Stomach (tissue), 19 donors: Measurements from ENCODE around the gene NEO1. TPM values are rescaled to one million over a fixed set of nuclear protein-coding genes. Genes with fewer than 3 reads are reported as not detected.

Experiments used
- DNase-seq, 2 donors: peaks; one replicate each; pipeline versions ENCODE4 v3.0.0 to v3.0.0-alpha.2; 2013 to 2019
- H3K27ac ChIP-seq, 5 donors: fragments of 200-600 bp in 4 of 5; sonication (generic) in 4 of 5; one replicate each; pipeline ENCODE4 v1.5.1; 2013 to 2019; ENCODE audit warnings: mild to moderate bottlenecking in 1 of 5, moderate library complexity in 1 of 5
- H3K27me3 ChIP-seq, 3 donors: fragments of 200-600 bp; sonication (generic); one replicate each; pipeline ENCODE4 v1.5.1; 2017 to 2019; ENCODE audit warnings: mixed run types in 1 of 3
- H3K36me3 ChIP-seq, 4 donors: fragments of 200-600 bp; sonication (generic); 1 replicate in 3 of 4; 2 replicates in 1 of 4; pipeline ENCODE4 v1.5.1; 2016 to 2019
- H3K4me1 ChIP-seq, 4 donors: fragments of 200-600 bp; sonication (generic); one replicate each; pipeline ENCODE4 v1.5.1; 2016 to 2019
- H3K4me3 ChIP-seq, 4 donors: fragments of 200-600 bp; sonication (generic) in 3 of 4; one replicate each; pipeline ENCODE4 v1.5.1; 2016 to 2019; ENCODE audit warnings: mild to moderate bottlenecking in 1 of 4
- H3K9me3 ChIP-seq, 4 donors: fragments of 200-600 bp; sonication (generic); one replicate each; pipeline ENCODE4 v1.5.1; 2016 to 2019
- CTCF ChIP-seq, 7 experiments: fragments of 450-650 bp in 4 of 7; fragments of 200-600 bp in 3 of 7; sonication (generic) in 3 of 7; IDR thresholded peaks; one replicate each; pipeline ENCODE4 v1.5.1; 2016 to 2019; ENCODE audit warnings: antibody characterized with exemption in 7 of 7, control low read depth in 2 of 7, mild to moderate bottlenecking in 1 of 7
- EP300 ChIP-seq: sonication (generic); formaldehyde crosslinking; IDR thresholded peaks from one replicate; pipeline ENCODE4 v1.6.1; 2017; ENCODE audit warnings: antibody characterized with exemption
- POLR2A ChIP-seq, 4 donors: fragments of 450-650 bp; IDR thresholded peaks; one replicate each; pipeline ENCODE4 v1.6.1; 2016; ENCODE audit warnings: antibody characterized with exemption in 4 of 4, control low read depth in 2 of 4, mild to moderate bottlenecking in 1 of 4, moderate library complexity in 1 of 4
- POLR2AphosphoS5 ChIP-seq, 3 donors: sonication (generic); formaldehyde crosslinking; IDR thresholded peaks; one replicate each; pipeline ENCODE4 v1.6.1; 2016; ENCODE audit warnings: antibody characterized with exemption in 3 of 3
- whole genome bisulfite sequencing, 5 donors: extraction: QIAGEN DNeasy Blood & Tissue Kit in 3 of 5; methylation state at CpG; one replicate each; pipeline versions ENCODE4 v1.1.5 to v1.1.7; 2013 to 2018; 5-methylcytosine and 5-hydroxymethylcytosine counted together
- intact Hi-C: fragments of 100-400 bp; cut with DNase I; formaldehyde crosslinking; loops from one replicate; pipeline ENCODE4 v1.15.1; 2023; ENCODE audit warnings: low total_unique reads
- long read RNA-seq, 10 donors: transcript quantifications; one replicate each; lab custom pipeline, GENCODE V29; 2026
- polyA plus RNA-seq, 3 donors: library from polyadenylated mRNA; stranded (reverse); fragments of 200-250 nt; gene quantifications; one replicate each; pipeline ENCODE4 v1.2.3, GENCODE V29; 2013
- total RNA-seq, 5 donors: library from RNA; depleted of rRNA; stranded (reverse); fragments of >200 nt; gene quantifications; one replicate each; pipeline versions ENCODE4 v1.1.0 to v1.2.3, GENCODE V29; 2014 to 2016
- donor health status: healthy with polysubstance abuse.
- donor health status: Bipolar disorder and iron deficiency.
- donor health status: healthy.

The NEO1 gene
- 100 to 1,000 TPM in 1 of 5 donors, 10 to 100 TPM in 4; 10.7 to 182 (median 53.9) TPM for total RNA-seq
- 1 to 10 TPM; 4.7 to 7.2 (median 6.7) TPM for polyA plus RNA-seq
- long read RNA-seq, donor 1 = 0 reads
- long read RNA-seq, donor 2, partial matches to known transcripts = 0 of 1 reads
- long read RNA-seq, donor 2, other reads (novel, unspliced or antisense) = 0 of 1 reads
- long read RNA-seq, donor 3 = 0 reads
- long read RNA-seq, donor 4 = 0 reads
- long read RNA-seq, donor 5 = 0 reads
- long read RNA-seq, donor 6, partial matches to known transcripts = 0 of 1 reads
- long read RNA-seq, donor 6, other reads (novel, unspliced or antisense) = 0 of 1 reads
- long read RNA-seq, donor 7, partial matches to known transcripts = 5 of 6 reads
- long read RNA-seq, donor 7, other reads (novel, unspliced or antisense) = 0 of 6 reads
- long read RNA-seq, donor 8, partial matches to known transcripts = 5 of 5 reads
- long read RNA-seq, donor 8, other reads (novel, unspliced or antisense) = 0 of 5 reads
- long read RNA-seq, donor 9, partial matches to known transcripts = 22 of 22 reads
- long read RNA-seq, donor 9, other reads (novel, unspliced or antisense) = 0 of 22 reads
- long read RNA-seq, donor 10, partial matches to known transcripts = 0 of 1 reads
- long read RNA-seq, donor 10, other reads (novel, unspliced or antisense) = 0 of 1 reads

GRCh38 chr15:73051807-73052652, at the start of gene NEO1:
Gene NEO1, plus strand, starts transcription at chr15:73052463. Its CDS starts 213 bp downstream, at chr15:73052676.
- H3K27ac ChIP-seq = peak within 1 kb of the TSS; percentile 90 to 98 (median 96)
- WGBS, 5 donors = 0 to 2% (median 1%) methylated on average over 23 to 91 of the region's 108 CpGs
- intact Hi-C loops = no loop called here

GRCh38 chr15:73004462-73004861, 47.8 kb upstream of the NEO1 start:
- no peak for TF ChIP-seq POLR2A (IDR thresholded peaks at IDR 0.05)
- TF ChIP-seq CTCF (IDR thresholded peaks at IDR 0.05) = no peak
- TF ChIP-seq EP300 = no peak
- no peak for TF ChIP-seq POLR2AphosphoS5 (IDR thresholded peaks at IDR 0.05)
- Histone ChIP-seq H3K36me3 (no peaks in the 10 kb centered on the region), H3K27ac (no peak overlapping the region), H3K4me1 (peaks cover 0 to 5% (median 0%) of the 10 kb centered on the region in 4 donors), H3K9me3 (no peaks in the 10 kb centered on the region), H3K4me3 (no peak overlapping the region), H3K27me3 (peaks cover 0 to 18% (median 0%) of the 10 kb centered on the region in 3 donors)
- 85 to 92% (median 86%) methylated on average over 5 of the region's 5 CpGs for WGBS, 5 donors
- DNase-seq = no peak
- intact Hi-C loops = no loop called here

More at GRCh38 chr15:73051807-73052652, at the start of gene NEO1:
- H3K4me3 ChIP-seq = peak within 1 kb of the TSS; percentile 86 to 94 (median 88)
- peaks cover 7 to 46% (median 25%) of the 10 kb centered on the region in 4 donors for H3K4me1 ChIP-seq
- no peaks in the 10 kb centered on the region for H3K36me3 ChIP-seq
- TF ChIP-seq CTCF (IDR thresholded peaks at IDR 0.05) (no peak), EP300 (no peak), POLR2A (IDR thresholded peaks at IDR 0.05) (no peak), POLR2AphosphoS5 (IDR thresholded peaks at IDR 0.05) (peak; percentile 21 to 52 (median 47))
- peak; percentile 89 to 97 for DNase-seq
- no peaks in the 10 kb centered on the region for H3K9me3 ChIP-seq
- peaks cover 0 to 21% (median 0%) of the 10 kb centered on the region in 3 donors for H3K27me3 ChIP-seq

GRCh38 chr15:73005032-73005431, 47.2 kb upstream of the NEO1 start:
- DNase-seq = no peak
- no peak for TF ChIP-seq CTCF (IDR thresholded peaks at IDR 0.05)
- TF ChIP-seq POLR2AphosphoS5 (IDR thresholded peaks at IDR 0.05) = no peak
- no peak for TF ChIP-seq POLR2A (IDR thresholded peaks at IDR 0.05)
- TF ChIP-seq EP300 = no peak
- no peak overlapping the region for H3K4me3 ChIP-seq
- peaks cover 0 to 22% (median 0%) of the 10 kb centered on the region in 3 donors for H3K27me3 ChIP-seq
- intact Hi-C loops = no loop called here
- no peaks in the 10 kb centered on the region for H3K9me3 ChIP-seq
- H3K36me3 ChIP-seq = no peaks in the 10 kb centered on the region
- H3K4me1 ChIP-seq = peaks cover 0 to 2% (median 0%) of the 10 kb centered on the region in 4 donors
- no peak overlapping the region for H3K27ac ChIP-seq
- 83 to 94% (median 86%) methylated on average over 2 of the region's 2 CpGs for WGBS, 5 donors

- TF ChIP-seq CTCF (IDR thresholded peaks at IDR 0.05) = no peak
- no peak for TF ChIP-seq POLR2AphosphoS5 (IDR thresholded peaks at IDR 0.05)
- no peak for TF ChIP-seq EP300
- TF ChIP-seq POLR2A (IDR thresholded peaks at IDR 0.05) = no peak
- peaks cover 0 to 22% (median 0%) of the 10 kb centered on the region in 3 donors for H3K27me3 ChIP-seq
- WGBS, 5 donors = 65 to 97% (median 91%) methylated on average over 2 of the region's 2 CpGs
- no peak overlapping the region for H3K4me3 ChIP-seq
- H3K4me1 ChIP-seq = no peaks in the 10 kb centered on the region
- H3K36me3 ChIP-seq = no peaks in the 10 kb centered on the region
- H3K9me3 ChIP-seq = no peaks in the 10 kb centered on the region
- no peak overlapping the region for H3K27ac ChIP-seq
- DNase-seq = no peak
- intact Hi-C loops = no loop called here
These were observed 46.8 kb upstream of the NEO1 start for GRCh38 chr15:73005446-73005845.
